Pons (tissue), 1 donor: Measurements from ENCODE around the gene REEP3.

Experiments
- DNase-seq: peaks from one replicate; pipeline ENCODE4 v3.0.0-alpha.2; 2016; ENCODE audit warnings: low spot score

Gene REEP3

GRCh38 chr10:63588436-63589167, 67.4 kb downstream of the REEP3 start:
- no peak for DNase-seq

GRCh38 chr10:63591600-63592379, 70.6 kb downstream of the REEP3 start:
- DNase-seq = no peak

- DNase-seq = no peak
These were observed 72.4 kb downstream of the REEP3 start for GRCh38 chr10:63593576-63593975.

- no peak for DNase-seq
These were observed 73.9 kb downstream of the REEP3 start for GRCh38 chr10:63595072-63595471.

GRCh38 chr10:63596924-63597323, 75.7 kb downstream of the REEP3 start:
- DNase-seq = no peak

- no peak for DNase-seq
These were observed 79.3 kb downstream of the REEP3 start for GRCh38 chr10:63600540-63600939.

GRCh38 chr10:63603709-63604445, 82.7 kb downstream of the REEP3 start:
- DNase-seq = no peak

- peak; percentile 89 for DNase-seq
These were observed 84.2 kb downstream of the REEP3 start for GRCh38 chr10:63605197-63605967.

GRCh38 chr10:63608511-63608910, 87.3 kb downstream of the REEP3 start:
- no peak for DNase-seq

GRCh38 chr10:63611078-63611477, 89.9 kb downstream of the REEP3 start:
- DNase-seq = no peak

- DNase-seq = no peak
These were observed 93.2 kb downstream of the REEP3 start for GRCh38 chr10:63614371-63614891.

GRCh38 chr10:63618552-63618951, 97.4 kb downstream of the REEP3 start:
- DNase-seq = no peak

GRCh38 chr10:63619426-63619825, 98.2 kb downstream of the REEP3 start:
- no peak for DNase-seq

- no peak for DNase-seq
These were observed 100.9 kb downstream of the REEP3 start for GRCh38 chr10:63622097-63622496.

- no peak for DNase-seq
These were observed 103.5 kb downstream of the REEP3 start for GRCh38 chr10:63624701-63625100.

- DNase-seq = no peak
These were observed 106.2 kb downstream of the REEP3 start for GRCh38 chr10:63627396-63627795.

GRCh38 chr10:63627881-63628296, 106.7 kb downstream of the REEP3 start:
- DNase-seq = no peak

GRCh38 chr10:63628526-63629362, 107.5 kb downstream of the REEP3 start:
- DNase-seq = peak; percentile 91

- peak; percentile 98 for DNase-seq
These were observed 108.3 kb downstream of the REEP3 start for GRCh38 chr10:63629363-63630084.
